Right ventricle myocardium superior (tissue), 1 donor: ENCODE measurements around the gene SYCP2. TPM values are rescaled to one million over a fixed set of nuclear protein-coding genes. Genes with fewer than 3 reads are reported as not detected.
A peak's percentile ranks its signal among the peaks of the same experiment; 100 is the strongest.
"Not testable (repeated sequence)": the region's sequence is repeated elsewhere in the genome, so short reads cannot be mapped to it uniquely, and the experiment has no call there.

Experiments used
- ATAC-seq: fragments of 200-7000 bp; cut with Tn5 transposase; one replicate; pipeline ENCODE4 v1.9.1; 2020; ENCODE audit warnings: mild to moderate bottlenecking; ENCODE audit not compliant: poor library complexity
- DNase-seq: peaks from one replicate; pipeline ENCODE4 v3.0.0-alpha.2; 2020
- intact Hi-C: fragments of 100-400 bp; cut with DNase I; formaldehyde crosslinking; loops from one replicate; pipeline ENCODE4 v1.11.2; 2022
- total RNA-seq: library from RNA; stranded (reverse); fragmentation: NEBNext Ultra II Directional; extraction: Animal tissue kit (Norgen Biotek cat#: 25700); gene quantifications from one replicate; pipeline ENCODE4 v1.2.1, GENCODE V29; 2021
- donor health status: DM: no; HTN: yes; CAD: no; lungs with severe emphysema.

SYCP2 gene
- total RNA-seq, 1 donor from 2014 or later: 0.94 TPM

GRCh38 chr20:59931511-59932312 lies 1.7 kb downstream of the SYCP2 start:
- ATAC-seq (no peak), DNase-seq (no peak)
- intact Hi-C loops: no loop called here

GRCh38 chr20:59925899-59926298 lies 7.5 kb downstream of the SYCP2 start:
- ATAC-seq (no peak), DNase-seq (no peak)
- intact Hi-C loops: no loop called here

GRCh38 chr20:59925359-59925758 lies 8.1 kb downstream of the SYCP2 start:
- ATAC-seq (no peak), DNase-seq (no peak)
- intact Hi-C loops: no loop called here

GRCh38 chr20:59923514-59923913 lies 9.9 kb downstream of the SYCP2 start:
- ATAC-seq: no peak
- no peak for DNase-seq
- intact Hi-C loops: no loop called here

GRCh38 chr20:59920944-59921343 lies 12.5 kb downstream of the SYCP2 start:
- ATAC-seq (no peak), DNase-seq (no peak)
- intact Hi-C loops: no loop called here

- ATAC-seq: no peak
- intact Hi-C loops: no loop called here
- DNase-seq: no peak
Measured at GRCh38 chr20:59912609-59913008, 20.8 kb downstream of the SYCP2 start.

GRCh38 chr20:59911041-59911440 lies 22.4 kb downstream of the SYCP2 start:
- no peak for ATAC-seq
- intact Hi-C loops: no loop called here
- no peak for DNase-seq

GRCh38 chr20:59908855-59909254 lies 24.6 kb downstream of the SYCP2 start:
- ATAC-seq (no peak), DNase-seq (no peak)
- intact Hi-C loops: no loop called here

GRCh38 chr20:59903621-59904020 lies 29.8 kb downstream of the SYCP2 start:
- intact Hi-C loops: no loop called here
- DNase-seq: no peak
- no peak for ATAC-seq

- DNase-seq (no peak), ATAC-seq (no peak)
- intact Hi-C loops: no loop called here
Measured at GRCh38 chr20:59902470-59902869, 31.0 kb downstream of the SYCP2 start.

- DNase-seq: no peak
- ATAC-seq: peak; percentile 74
- intact Hi-C loops: no loop called here
Measured at GRCh38 chr20:59895908-59896307, 37.5 kb downstream of the SYCP2 start.

- DNase-seq (no peak), ATAC-seq (no peak)
- intact Hi-C loops: no loop called here
Measured at GRCh38 chr20:59891581-59891980, 41.9 kb downstream of the SYCP2 start.

GRCh38 chr20:59890035-59890434 lies 43.4 kb downstream of the SYCP2 start:
- intact Hi-C loops, ATAC-seq, DNase-seq: not testable (repeated sequence)

- intact Hi-C loops: no loop called here
- DNase-seq: no peak
- ATAC-seq: no peak
Measured at GRCh38 chr20:59888050-59888449, 45.4 kb downstream of the SYCP2 start.

GRCh38 chr20:59884494-59884893 lies 48.9 kb downstream of the SYCP2 start:
- no peak for ATAC-seq
- intact Hi-C loops: no loop called here
- DNase-seq: no peak

GRCh38 chr20:59880198-59880597 lies 53.2 kb downstream of the SYCP2 start:
- ATAC-seq (no peak), DNase-seq (no peak)
- intact Hi-C loops: no loop called here

- ATAC-seq: no peak
- no peak for DNase-seq
- intact Hi-C loops: no loop called here
Measured at GRCh38 chr20:59873409-59873808, 60.0 kb downstream of the SYCP2 start.

GRCh38 chr20:59871096-59871495 lies 62.3 kb downstream of the SYCP2 start:
- no peak for ATAC-seq
- DNase-seq: no peak
- intact Hi-C loops: no loop called here

GRCh38 chr20:59866338-59866737 lies 67.1 kb downstream of the SYCP2 start:
- no peak for ATAC-seq
- intact Hi-C loops: no loop called here
- DNase-seq: no peak

- no peak for DNase-seq
- intact Hi-C loops: no loop called here
- no peak for ATAC-seq
Measured at GRCh38 chr20:59864726-59865125, 68.7 kb downstream of the SYCP2 start.

GRCh38 chr20:59863058-59863457 lies 70.4 kb downstream of the SYCP2 start:
- DNase-seq (no peak), ATAC-seq (peak; percentile 22)
- intact Hi-C loops: no loop called here
